ENCODE measurements around the gene CBX7.

GRCh38 chr22:39103431-39103830 is 49.0 kb downstream of the CBX7 start:
- no peak for TF ChIP-seq POLR2AphosphoS5 (IDR thresholded peaks at IDR 0.05; ENCODE audit: borderline replicate concordance, low read depth, low read length)
- TF ChIP-seq EZH2 (IDR thresholded peaks at IDR 0.05), result no peak
- no peak for TF ChIP-seq FOXP2 (optimal IDR thresholded peaks at IDR 0.05; ENCODE audit: control extremely low read depth, extremely low read length, insufficient read depth)
